T-helper 9 cell (primary cell): ENCODE measurements around the gene AGAP1.

Experiments used
- DNase-seq: peaks from one replicate; pipeline ENCODE4 v3.0.0-alpha.2; 2020

Gene AGAP1

DNA sequence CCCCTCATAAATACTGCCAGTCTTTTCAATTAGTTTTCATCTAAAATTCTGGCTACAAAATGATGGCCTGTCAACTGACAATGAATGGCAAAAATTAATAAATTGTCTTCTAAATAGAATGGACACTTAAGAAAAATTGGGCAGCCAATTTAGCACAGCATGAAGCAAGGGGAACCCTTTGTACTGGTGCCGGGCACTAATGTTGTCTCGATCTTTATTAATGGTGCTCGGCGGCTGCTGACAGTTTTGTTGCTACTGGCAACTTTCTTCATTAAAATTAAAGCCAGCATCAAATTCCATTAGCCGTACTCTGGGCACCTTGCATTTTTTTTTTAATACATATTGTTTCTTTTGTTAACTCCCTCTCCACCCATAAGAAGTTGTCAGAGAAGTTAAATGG is 365.0 kb downstream of the AGAP1 start:
- DNase-seq: no peak

DNA sequence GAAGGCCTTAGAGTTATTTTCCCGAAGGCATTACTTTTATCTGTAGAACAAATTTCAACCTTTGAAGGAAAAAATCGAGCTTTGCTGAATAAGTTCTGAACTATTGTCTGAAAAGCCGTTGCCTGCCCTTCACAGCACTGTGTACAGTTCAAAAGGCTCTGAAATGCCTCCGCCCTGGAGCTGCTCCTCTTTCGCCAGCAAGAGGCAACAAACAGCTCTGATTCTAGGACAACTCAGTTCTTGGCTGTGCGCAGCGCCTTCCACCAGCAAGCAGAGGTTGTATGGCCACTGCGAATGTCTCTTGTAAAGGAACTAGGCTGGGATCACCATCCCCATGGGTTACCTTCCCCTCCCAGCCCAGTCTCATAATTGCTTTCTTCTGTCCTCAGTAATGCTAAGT is 365.8 kb downstream of the AGAP1 start:
- DNase-seq: no peak

DNA sequence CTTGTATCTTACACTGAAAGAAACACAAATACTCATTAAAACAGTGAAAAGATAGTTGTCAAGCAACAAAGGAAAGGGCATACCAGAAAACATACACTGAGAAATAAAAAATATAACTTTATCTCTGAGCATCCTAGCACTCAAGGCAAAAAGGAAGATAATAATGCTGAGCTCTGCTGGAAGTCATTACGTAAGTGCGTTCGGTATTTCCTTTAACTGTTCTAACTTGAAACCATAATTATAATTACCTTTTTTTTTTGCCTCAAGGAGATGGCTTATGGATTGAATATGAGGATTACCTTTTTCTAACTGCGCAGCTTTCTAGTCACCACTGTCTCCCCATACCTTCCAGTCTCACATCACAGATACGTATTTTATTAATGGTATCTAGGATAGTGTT is 366.3 kb downstream of the AGAP1 start:
- no peak for DNase-seq

DNA sequence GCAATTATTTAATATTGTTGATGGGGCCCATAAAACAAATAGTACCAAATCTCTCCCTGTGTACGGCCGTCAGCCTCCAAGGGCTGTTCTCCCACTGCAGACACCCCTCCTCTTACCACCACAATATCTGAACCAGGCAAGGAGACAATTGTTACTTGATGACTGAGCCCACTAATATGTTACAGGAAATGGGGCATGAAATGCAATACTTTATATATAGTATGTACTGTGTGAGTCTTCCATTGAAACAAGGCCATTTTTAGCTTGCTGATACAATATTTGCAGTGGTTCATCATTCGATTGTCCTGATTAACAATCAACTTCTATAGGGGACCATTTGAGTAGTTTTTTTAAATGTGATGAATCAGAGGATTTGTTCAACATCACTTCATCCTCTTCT is 367.0 kb downstream of the AGAP1 start:
- no peak for DNase-seq

DNA sequence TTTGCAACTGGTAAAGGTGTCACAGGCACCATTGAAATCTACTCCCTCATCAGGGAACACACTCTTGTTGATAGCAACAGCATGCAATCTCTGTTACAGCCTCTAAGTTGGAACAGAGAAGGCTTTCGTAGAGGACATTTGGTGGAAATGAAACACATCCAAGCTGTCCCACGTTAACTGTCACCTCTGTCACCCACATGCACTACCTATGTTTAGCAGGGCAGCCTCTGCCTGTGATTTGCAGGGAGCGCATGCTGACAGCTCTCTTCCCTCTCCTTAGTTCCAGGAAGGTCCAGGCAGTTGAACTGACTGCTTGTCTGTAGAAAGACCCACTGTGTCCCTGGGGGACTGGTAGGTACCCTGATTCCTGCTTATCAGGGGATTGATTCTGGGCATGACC is 367.5 kb downstream of the AGAP1 start:
- no peak for DNase-seq

DNA sequence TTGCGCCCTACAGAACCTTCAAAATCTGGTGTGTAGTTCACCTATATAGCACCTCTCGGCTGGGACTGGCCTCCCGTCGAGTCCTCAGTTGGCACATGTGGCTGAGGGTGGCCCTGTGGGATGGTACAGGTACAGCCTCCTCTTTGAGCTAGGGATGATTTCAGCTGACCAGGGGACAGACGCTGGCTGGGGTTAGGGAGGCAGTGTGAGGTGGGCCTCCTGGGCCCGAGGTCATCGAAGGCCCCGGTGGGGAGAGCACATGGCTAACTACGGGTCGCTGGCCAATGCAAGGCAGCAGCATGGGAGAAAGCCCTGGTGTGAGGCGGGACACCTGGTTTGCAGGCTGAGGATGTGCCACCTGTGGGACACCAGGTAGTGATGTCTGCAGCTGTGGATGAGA is 369.6 kb downstream of the AGAP1 start:
- DNase-seq: no peak

DNA sequence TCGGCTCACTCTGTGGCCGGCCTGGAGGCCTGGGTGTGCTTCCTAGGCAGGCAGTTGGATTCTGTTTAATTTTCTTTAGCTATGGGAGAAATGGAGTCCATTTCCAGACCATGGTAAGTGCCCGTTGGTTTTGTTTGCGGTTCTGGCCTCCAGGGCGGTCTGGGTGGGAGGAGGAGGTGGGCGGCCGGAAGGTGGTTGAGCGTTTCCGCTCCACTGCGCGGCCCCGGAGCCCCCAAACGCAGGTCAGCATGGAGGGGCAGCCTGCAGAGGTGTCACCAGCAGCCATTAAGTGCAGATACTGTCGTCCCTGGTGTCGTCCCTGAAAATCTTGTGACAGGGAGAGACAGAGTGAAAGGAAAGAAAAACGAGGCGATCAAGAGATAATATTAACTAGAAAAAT is 370.5 kb downstream of the AGAP1 start:
- no peak for DNase-seq

DNA sequence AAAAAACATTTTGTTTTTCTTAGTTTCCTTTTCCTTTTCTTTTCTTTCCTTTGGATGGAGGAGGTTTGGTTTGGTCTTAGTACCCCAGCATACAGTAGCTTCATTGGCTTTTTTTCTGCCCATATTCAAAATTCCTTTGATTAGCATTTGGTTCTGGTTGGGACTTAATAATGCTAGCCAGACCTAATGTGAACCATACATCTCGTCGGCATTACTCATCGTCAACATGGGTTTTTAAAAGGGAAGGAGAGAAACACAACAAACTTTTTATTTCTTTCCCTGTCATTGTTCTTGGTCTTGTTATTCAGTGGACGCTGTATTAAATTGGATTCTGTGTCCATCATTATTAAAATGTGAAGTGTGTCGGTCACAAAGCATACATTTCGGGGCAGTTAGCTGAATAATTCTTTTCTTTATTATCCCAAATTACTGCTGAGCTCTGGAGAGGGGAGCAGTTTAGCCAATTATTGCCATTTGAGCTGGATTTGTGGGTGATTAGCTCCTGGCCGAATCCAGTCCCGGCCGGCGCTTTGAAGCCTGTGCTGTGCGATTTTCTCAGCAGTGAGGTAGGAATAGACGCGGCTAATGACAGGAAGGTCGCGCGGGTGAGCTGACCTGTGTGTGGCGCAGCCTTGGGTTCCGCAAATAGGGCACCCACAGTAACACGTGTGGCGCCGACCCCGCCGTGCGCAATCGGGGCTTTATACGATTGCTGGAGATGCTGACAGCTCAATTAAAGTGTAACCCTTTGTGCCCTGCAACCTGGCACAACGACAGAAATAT is 371.1 kb downstream of the AGAP1 start:
- DNase-seq: no peak

DNA sequence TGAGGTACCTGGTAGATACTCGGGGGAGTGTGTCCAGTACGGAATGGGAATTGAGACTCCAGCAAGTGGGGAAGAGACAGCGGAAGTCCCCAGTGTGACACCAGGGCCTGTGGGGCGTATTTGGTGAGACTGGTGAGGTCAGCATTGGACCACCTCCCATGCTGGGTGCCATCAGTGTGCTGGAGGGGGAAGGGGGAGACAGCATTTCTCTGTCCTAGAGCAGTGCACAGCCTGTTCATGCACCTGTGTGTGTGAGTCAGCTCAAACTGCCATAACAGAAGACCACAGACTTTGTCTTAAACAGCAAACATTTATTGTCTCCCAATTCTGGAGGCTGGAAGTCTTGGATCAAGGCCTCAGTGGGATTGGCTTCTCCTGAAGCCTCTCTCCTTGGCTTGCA is 372.5 kb downstream of the AGAP1 start:
- no peak for DNase-seq

DNA sequence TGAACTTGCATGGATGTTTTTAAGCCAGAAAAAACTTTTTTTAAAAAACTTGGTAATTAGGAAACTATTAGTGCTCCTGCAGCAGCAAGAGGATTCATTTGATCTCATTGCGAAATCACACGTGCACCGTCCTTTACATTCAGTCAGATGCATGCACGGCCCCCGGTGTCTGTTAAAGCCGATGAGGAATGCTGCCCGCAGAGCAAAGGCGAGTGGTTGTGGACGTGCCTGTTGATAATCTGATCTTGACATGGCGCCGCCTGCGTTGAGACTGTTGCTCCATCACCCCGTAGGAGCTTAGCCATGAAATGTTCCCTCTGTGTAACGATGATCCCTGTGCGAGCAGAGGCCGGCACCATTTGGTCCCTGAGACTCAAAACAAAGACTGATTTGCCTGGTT is 374.4 kb downstream of the AGAP1 start:
- no peak for DNase-seq

DNA sequence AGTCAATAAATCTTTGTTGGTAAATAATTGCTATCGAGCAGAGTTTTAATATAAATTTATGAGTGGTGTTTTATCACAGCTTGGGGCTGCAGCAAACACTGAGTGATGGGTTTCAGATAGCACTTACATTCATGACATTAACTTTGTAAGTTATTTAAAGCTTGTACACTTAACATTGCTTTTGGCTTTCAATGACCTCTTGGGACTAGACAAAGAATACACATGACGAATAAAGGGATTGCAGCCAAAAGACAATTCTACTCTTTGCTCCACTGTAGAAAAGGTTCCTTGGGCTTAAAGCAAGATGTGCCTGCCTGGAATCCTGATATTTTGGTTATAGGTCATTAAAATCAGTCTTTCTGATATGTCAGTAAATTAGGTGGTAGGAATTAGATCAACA is 374.8 kb downstream of the AGAP1 start:
- no peak for DNase-seq

DNA sequence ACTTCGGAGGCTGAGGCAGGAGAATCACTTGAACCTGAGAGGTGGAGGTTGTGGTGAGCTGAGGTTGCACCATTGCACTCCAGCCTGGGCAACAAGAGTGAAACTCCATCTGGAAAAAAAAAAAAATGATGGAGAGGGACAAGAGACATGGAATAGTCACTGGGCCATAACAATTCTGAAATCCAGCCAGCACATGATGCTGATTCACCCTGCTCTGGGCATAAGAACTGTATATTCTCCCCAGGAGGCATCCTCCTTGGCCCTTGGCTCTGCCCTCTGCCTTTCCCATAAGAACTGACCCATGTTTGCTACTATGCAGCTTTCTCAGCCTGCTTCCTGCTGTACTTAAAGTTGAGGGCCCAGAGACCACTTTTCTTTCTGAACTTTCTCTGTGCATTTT is 376.7 kb downstream of the AGAP1 start:
- DNase-seq: no peak

DNA sequence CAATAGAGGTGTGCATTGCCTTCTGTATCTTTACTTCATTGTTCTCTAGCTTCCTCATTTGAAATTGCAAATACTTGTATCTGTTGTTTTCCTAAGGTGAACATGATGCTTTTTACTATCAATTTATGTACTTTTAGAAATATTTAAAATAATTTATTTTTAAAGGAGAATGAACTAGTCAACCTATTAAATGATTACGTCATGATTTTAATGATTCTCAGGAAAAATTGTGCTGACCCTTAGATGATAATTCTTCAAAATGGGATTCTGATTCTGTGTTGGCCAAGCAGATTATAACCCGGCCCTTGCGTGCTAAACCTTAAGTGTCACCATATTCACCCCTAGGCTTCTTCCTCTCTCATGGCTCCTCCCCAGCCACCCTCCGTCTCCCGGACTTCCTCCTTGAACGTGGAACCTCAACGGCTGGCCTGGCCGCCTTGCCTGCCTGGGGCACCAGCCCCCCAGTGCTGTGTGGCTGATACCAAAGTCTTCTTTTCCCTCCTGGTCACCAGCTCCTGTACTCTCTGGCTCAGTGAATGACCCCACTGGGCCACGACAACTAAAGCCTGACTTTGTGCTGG is 382.3 kb downstream of the AGAP1 start:
- no peak for DNase-seq

DNA sequence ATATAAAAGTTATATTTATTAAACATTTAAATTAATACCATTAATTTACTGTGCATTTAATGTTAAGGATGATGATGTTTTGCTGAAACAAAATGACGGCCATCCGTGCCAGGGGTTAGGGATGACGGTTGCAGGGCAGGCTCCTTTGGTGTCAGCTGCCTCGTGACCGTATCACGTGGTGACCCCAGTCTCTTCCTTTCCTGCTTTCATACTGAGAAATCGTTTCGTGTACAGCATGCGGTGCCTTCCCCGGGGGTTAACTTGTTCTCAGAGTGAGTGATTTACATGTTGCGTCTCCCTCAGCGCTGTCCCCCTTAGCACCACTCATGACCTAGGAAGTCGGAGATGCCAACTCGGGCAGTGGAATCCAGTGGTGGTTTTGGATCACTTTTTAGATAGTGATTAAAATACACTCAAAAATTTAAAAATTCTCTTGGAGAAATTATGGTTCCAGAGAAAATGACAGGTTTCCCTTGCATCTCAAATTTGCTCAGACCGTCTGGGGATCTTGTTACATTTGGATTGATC is 383.5 kb downstream of the AGAP1 start:
- DNase-seq: no peak

DNA sequence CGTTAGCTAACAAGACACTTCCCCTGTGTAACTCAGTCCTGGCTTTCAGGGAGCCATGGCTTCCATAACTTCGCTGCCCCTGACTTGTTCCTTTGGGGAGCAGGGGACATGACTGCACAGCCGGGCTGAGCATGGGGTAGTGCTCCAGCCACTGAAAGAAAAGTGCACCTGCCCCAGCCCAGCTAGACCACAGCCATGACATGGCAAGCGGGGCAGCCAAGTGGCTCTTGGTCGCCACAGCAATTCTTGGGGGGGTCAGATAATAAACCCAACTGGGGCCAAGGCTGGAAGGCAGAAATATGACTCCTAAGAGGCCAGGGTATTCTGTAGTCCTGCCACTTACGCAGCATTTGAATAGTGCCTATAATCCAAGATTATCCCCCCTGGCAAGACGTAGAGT is 385.3 kb downstream of the AGAP1 start:
- DNase-seq: no peak

DNA sequence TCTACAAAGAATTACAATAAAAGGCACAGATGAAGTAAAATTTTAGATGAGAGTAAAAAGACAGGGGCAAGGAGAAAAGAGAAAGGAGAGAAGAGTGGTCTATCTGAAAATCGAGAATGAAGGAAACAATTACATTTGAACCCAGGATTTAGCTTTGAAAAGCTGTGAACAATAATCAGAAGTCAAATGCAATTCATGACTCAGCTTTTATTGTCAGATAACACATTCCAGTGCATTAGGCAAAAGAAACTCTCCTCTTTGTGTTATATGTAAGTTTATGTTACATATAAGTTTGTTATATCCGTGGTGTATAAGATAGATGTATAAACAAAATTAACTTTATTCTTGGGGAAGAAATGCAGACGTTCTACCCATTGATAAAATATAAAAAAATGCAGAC is 389.8 kb downstream of the AGAP1 start:
- DNase-seq: no peak

DNA sequence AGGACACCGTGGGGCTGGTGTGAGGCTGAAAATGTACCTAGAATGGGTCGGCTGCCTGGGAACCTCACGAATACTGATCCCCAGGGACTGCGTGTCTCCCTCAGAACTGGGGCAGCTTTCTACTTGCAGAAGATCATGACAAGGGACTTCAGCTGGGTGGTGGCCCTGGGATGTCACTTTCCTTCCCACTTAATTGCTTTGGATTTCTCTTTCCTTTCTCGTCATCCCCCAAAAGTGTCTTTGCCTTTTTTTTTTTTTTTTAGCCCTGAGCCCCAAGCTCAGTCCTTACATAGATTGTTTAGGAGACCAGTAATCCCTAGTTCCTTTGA is 395.4 kb downstream of the AGAP1 start:
- DNase-seq: no peak

DNA sequence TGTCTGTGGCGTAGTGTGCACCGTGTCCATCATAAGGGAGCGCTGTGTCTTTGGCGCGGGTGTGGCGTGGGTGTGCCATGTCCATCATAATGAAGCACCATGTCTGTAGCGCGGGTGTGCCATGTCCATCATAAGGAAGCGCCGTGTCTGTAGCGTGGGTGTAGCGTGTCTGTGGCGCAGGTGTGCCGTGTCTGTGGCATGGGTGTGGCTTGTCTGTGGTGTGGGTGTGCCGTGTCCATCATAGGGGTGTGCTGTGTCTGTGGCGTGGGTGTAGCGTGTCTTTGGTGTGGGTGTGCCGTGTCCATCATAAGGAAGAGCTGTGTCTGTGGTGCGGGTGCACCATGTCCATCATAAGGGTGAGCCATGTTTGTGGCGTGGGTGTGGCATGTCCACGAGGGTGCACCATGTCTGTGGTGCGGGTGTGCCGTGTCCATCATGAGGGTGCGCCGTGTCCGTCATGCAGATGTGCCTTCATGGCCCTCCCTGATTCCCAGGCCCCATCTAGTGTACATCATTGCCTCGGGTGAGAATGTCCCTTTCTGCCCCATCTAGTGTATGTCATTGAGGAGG is 399.4 kb downstream of the AGAP1 start:
- DNase-seq: no peak

DNA sequence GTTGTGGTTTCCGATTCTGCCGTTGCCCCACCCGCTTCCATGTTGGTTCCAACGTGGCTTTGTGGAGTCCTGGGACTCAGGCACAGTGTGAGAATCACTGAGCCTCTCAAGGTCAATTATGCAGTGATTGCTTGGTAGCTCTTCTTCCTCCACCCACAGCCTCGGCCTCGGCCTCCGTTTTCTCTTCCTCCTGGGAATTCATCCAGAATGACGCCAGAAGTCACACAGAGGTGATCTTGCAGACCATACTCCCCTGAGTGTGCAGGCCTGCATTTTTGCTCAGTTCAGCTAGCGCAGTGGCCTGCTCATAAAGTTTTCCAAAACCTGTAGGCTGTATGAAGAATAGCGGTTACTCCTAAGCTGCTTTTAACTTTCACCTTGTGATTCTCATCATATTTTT is 401.0 kb downstream of the AGAP1 start:
- DNase-seq: no peak

DNA sequence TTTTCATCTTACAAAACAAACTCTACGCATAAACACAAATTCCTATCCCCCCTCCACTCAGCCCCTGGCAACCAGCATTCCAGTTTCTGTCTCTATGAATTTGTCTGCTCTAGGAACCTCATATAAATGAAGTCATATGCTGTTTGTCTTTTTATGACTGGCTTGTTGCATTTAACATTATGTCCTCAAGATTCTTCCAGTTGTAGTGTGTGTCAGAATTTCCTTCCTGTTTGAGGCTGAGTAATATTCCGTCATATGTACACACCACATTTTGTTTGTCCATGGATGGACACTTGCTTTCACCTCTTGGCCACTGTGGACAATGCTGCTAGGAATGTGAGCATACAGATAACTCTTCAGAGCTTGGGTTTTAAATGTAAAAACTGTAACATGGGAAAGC is 402.2 kb downstream of the AGAP1 start:
- no peak for DNase-seq

DNA sequence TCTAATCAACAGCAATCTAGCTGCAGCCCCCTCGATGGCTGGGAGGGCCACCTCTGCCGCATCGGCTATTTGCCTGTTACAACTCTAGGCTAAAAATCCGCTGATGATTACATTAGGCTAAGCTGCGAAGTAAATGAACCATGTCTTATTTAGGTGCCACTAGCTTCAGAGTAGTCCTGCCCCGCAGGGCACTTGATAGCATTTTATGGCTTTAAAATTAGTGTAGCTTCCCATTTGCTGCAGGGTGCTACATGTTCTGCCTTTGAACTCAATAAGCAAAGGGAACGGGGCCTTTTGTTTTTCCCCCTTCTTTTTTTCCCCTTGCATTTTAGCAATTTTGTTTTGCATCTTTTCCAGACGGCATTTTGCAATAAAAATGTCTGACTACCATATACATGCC is 404.1 kb downstream of the AGAP1 start:
- DNase-seq: no peak

DNA sequence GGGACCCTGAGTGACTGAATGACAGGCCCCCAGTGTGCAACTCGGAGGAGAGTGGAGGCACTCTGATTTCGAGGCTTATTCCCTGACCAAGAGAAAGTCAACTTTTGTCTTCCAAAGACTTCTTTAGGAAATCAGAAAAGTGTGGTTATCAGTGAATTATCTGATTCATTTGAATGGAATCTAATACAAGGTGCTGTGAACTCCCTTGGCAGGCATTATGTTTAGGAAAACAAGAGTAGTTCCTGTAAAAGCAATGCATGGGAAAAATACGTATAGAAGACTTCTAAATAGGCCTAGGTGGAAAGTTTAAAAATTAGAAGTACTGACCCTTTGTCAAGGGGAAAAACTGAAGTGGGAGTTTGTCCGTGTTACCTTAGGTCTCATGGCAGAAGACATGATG is 404.9 kb downstream of the AGAP1 start:
- no peak for DNase-seq

DNA sequence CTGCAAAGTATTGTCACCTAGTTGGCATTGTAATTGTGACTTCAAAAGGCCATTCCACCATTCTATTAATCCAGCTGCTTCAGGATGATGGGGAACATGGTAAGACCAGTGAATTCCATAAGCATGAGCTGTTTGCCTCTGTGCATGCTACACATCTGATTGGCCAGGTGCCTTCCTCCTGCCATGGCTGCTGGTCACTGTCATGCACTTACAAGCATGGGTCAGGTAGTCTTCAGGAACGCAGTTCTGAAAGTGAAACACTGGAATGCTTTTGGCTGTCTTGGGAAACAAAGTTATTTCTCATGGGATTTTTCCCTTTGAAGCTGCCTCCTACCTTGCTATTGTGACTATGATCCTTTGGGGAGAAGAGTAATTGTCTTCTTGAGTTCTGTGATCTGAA is 406.8 kb downstream of the AGAP1 start:
- DNase-seq: no peak

DNA sequence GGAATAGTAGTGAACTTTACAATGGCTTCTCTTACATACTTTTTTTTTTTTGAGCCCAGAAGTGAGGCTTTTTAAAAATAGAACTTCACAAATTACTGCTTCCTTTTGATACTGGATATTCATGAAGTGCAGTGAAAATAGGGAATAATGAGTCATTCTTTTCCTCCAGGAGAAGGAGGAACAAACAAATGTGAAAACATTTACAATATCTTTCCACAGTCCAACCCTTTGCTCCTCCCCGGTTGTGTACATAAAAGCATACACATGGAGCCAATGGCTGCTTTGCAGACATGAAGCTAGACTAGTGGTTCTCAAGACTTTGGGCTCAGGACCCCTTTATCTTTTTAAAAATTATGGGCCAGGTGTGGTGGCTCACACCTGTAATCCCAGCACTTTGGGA is 407.4 kb downstream of the AGAP1 start:
- DNase-seq: no peak
